GM21737 (cell line): ENCODE results near the gene ADCYAP1.

Experiments
- ATAC-seq: cut with Tn5 transposase; IDR thresholded peaks from one replicate; pipeline ENCODE4 v1.9.1; 2021; ENCODE audit warnings: mild to moderate bottlenecking, moderate library complexity; ENCODE audit not compliant: unreplicated experiment

The ADCYAP1 gene

GRCh38 chr18:959854-960253, 55.2 kb downstream of the ADCYAP1 start:
- ATAC-seq, result no peak
